ENCODE results near the gene HTT.

HTT gene

DNA sequence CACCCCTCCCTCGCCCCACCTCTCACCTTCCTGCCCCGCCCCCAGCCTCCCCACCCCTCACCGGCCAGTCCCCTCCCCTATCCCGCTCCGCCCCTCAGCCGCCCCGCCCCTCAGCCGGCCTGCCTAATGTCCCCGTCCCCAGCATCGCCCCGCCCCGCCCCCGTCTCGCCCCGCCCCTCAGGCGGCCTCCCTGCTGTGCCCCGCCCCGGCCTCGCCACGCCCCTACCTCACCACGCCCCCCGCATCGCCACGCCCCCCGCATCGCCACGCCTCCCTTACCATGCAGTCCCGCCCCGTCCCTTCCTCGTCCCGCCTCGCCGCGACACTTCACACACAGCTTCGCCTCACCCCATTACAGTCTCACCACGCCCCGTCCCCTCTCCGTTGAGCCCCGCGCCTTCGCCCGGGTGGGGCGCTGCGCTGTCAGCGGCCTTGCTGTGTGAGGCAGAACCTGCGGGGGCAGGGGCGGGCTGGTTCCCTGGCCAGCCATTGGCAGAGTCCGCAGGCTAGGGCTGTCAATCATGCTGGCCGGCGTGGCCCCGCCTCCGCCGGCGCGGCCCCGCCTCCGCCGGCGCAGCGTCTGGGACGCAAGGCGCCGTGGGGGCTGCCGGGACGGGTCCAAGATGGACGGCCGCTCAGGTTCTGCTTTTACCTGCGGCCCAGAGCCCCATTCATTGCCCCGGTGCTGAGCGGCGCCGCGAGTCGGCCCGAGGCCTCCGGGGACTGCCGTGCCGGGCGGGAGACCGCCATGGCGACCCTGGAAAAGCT is at the start of gene HTT, which contains the start of gene HTT-AS:
TSS of gene HTT (plus strand) at position 604 of the 768 bp plus-strand sequence. CDS start at position 749, 145 bp downstream.
TSS of gene HTT-AS (minus strand) at position 461 of the 768 bp plus-strand sequence.
- peak; percentile 79 for DNase-seq

- DNase-seq, result no peak
Observed at GRCh38 chr4:3025881-3026280, 48.6 kb upstream of the HTT start.

DNA sequence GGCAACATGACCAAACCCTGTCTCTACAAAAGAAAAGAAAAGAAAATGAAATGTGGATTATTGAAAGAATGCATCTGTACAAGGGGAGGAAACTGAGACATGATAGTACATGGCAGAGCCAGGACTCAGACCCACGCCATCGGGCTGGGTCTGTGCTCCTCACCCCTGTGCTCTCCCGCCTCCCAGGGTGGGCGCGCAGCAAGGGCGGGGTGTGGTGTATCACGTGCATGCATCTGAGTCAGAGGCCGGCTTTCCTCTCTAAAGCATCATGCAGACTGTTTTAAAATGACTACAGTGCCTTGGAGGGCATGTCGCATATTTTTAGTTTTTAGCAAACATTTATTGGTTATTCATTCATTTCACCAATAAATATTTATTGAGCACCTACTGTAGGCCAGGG is 47.9 kb upstream of the HTT start:
- no peak for DNase-seq

DNA sequence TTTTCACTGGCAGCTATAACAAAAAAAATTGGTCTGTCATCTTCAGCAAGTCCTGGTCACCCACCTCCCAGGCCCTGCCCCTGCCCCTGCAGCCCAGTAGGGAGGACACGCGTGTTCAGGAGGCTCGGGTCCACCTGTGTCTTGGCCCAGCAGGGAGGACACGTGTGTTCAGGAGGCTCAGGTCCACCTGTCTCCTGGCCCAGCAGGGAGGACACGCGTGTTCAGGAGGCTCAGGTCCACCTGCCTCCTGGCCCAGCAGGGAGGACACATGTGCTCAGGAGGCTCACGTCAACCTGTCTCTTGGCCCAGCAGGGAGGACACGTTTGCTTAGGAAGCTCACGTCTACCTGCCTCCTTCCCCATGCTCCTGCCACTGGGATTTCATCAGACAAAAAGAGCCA is 45.0 kb upstream of the HTT start:
- no peak for DNase-seq

DNA sequence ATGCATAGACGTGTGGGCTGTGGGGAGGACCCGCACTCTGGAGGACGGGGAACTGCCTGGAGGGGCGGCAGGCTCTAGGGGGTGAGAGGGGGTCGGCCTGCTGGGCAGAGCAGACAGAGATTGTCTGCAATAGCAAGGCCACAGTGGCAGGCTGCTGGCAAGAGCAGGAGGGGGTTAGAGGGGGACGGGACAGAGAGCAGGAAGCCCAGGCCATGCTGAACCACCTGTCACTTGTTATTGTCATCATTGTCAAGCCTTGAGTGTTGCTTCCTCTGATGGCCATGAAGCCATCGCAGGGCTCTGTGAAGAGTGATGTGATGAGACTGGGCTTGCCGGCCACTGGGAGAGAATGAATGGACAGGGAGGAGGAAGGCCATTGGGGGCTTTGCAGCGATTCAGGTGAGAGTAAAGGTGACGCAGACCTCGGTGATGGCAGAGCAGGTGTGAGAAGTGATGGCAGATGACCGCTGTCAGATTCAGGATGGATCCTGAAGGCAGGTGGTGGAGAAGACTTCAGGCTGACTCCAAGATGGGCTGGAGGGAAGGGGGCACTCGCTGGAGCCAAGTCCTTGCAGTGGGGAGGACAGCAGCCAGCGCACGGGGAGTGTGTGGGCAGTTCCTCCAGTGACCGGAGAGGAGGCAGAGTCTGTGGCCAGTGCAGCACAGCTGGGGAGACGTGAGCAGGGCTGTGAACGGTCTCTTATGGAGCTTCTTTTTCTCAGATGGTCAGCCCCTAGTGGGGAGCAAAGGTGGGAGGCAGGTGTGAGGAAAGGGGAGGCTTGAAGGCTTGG is 43.7 kb upstream of the HTT start:
- DNase-seq, result no peak

DNA sequence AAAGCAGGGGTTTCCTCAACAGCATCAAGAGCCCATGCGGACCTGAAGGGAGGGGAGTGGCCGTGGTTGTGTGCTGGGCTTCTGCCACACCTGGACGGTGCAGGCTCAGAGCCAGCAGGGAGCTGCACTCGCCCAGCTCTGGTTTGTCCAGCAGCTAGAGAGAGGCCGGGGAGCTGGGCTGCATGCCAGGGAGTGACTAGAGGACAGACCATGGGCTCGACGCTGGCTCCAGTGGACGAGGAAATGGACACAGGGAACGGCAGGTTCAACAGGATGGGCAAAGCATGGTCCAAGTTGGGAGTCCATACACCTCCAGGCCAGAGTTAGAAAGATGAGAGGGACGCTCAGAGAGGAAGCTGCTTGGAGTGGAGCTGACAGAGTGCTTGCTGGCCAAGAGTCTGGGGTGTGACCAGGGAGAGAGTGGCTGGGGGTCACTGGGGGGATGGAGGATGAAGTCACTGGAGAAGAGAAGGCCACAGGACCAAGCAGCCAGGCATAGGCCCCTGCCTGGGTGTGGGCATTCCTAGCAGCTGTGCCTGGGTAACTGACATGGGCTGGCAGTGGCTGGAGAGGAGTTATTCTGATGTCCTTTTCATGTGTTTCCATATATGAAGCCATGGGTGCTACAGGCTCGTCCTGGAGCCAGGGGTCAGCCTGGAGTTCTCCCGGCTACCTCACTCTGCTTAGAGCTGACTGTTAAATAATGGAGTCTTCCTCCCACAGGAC is 43.0 kb upstream of the HTT start:
- DNase-seq, result no peak

DNA sequence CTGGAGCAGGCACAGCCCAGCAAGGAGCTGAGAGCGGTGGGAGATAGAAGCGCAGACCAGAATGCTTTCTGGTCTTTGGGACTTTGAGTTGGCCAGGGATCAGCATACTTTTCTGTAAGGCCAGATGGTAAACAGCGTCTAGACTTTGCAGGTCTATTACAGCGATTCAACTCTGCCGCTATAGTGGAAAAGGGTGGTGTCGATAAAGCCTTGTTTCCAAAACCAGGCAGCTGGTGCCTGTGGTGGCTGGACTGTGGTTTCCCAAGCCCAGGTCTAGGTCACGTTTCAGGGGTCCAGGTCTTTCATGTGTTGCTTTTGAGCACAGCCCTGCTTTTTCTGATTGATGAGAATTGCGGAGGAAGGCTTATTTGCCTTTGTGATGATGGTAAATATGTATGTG is 40.2 kb upstream of the HTT start:
- no peak for DNase-seq

- DNase-seq, result no peak
Observed at GRCh38 chr4:3035249-3035648, 39.2 kb upstream of the HTT start.

- no peak for DNase-seq
Observed at GRCh38 chr4:3035674-3036073, 38.8 kb upstream of the HTT start.

DNA sequence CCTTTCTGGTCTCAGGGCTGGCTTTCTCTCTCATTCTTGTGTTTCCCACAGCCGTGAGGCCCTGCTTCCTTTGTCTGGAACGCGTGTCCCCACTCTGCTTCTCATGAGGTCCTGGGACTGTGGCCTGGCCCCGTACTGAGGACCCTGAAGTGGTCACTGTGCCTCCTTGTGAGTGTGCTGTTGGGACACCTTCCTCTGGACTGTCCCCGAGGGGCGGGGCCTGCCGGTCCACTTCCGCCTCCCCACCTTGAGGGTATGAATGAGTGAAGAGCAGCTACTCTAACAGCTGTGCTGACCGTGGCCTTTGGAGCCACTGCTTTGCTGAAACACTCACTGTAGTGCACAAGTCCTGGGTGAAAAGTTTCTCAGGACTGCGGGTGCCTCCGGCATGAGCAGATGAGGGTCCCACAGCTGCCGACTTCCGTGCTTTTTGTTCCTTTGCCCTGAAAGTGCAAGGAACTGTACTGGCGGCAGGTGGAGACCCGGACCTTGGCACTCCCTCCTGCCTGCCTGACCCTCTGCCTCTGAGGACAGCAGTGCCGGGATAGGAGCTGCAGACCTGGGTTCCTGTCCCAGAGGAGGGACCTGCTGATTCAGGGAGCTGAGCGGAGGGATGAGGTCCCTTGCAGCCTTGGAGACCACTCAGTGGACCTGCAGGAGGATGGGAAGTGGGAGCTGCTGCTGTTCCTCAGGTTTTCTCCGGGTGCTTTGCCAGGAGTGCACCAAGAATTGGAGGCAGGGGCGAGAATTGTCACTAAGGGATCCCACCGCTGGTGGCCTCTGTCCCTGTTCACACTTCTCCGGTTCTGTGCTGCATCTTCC is 38.1 kb upstream of the HTT start:
- DNase-seq, result no peak

GRCh38 chr4:3037957-3038461 is 36.5 kb upstream of the HTT start:
- no peak for DNase-seq

- DNase-seq, result no peak
Observed at GRCh38 chr4:3039706-3040366, 34.6 kb upstream of the HTT start.

DNA sequence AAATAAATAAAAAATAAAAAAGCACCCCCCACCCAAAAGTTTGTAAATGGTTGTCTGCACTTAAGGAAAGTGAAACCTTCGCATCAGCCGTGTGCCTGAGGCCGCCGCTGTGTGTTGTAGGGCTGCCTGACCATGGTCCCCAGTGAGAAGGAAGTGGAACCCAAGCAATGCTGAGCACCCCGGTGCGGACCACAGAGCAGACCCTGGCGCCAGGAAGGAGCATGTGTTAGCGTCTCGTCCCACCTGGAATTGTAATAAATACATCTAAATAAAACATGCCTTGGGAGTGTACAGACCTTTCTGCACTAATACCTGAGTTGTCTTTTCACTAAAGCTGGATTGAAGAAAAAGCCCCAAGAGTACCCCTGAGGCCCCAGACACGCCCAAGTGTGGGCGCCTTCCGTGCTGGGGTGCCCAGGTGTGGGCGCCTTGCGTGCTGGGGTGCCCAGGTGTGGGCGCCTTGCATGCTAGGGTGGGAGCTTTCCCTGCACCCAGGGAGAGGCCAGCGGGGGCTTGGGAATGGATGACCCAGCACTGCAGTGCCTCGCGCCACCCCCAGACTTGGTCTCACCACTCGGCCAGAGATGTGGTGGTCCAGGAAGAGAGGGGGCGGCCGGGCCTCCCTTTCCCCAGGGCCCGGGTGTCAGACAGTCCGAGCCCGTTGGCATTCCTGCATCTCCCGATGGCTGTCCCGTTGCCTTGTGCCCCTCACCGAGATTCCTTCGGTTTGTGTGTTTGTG is 33.9 kb upstream of the HTT start:
- no peak for DNase-seq

DNA sequence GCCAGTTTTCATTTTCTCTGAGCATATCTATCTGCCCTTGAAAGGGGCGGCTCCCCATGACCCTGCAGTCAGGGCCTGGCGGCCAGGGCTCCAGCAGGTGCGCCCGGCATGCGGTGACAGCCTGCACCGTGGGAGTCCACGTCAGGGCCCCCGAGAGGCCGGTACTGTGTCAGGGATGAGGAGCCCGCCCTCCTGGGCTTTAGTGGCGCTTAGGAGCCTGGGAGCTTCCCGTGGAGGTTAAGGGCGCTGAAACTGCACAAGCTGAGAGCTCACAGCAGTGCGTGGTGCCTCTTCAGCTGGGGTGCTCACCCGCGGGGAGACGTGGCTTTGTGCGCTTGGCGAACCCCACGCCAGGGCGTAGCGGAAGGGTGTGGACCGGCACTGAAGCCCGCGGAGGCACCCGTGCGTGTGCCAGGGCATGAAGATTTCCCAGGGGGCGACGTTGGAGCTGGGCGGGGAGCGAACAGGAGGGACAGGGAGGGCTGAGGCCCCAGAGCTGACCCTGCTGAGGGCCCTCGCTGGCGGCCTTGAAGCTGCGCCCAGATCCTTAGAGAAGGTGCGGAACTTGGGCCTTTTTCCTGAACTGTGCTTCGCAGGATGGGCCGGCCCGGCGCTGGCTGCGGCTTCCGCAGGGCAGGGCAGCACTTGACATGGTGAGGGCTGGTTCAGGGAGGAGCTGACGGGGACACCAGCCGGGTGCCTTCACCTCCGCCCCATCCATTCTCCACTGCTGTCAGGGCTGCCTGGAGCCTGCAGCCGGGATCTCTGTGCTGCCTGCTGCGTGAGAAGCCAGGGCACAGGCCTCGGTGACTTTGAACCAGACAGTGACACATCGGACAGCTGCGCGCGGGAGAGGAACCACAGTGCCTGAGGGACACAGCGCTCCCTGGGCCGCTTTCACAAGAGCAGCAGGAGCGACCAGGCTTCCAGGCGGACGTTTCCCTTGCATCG is 33.0 kb upstream of the HTT start:
- DNase-seq, result no peak

DNA sequence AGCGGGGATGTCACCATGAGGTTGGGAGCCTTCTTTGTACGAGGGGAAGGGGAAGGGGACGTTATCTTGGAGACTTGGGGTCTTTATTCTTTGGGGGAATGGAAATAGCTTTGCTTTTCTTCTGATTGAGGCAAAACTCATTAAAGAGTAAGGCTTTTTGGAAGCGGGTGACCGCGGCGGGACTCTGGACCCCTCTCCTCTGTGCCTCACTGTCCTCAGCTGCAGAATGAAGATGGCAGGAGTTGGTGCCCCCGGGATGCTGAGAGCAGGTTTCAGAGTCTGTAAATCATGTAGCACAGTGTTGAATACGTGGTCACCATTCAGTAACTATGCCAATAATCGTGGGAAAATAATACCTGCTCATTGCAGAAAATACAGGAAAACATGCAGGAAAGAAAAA is 32.3 kb upstream of the HTT start:
- DNase-seq, result no peak

DNA sequence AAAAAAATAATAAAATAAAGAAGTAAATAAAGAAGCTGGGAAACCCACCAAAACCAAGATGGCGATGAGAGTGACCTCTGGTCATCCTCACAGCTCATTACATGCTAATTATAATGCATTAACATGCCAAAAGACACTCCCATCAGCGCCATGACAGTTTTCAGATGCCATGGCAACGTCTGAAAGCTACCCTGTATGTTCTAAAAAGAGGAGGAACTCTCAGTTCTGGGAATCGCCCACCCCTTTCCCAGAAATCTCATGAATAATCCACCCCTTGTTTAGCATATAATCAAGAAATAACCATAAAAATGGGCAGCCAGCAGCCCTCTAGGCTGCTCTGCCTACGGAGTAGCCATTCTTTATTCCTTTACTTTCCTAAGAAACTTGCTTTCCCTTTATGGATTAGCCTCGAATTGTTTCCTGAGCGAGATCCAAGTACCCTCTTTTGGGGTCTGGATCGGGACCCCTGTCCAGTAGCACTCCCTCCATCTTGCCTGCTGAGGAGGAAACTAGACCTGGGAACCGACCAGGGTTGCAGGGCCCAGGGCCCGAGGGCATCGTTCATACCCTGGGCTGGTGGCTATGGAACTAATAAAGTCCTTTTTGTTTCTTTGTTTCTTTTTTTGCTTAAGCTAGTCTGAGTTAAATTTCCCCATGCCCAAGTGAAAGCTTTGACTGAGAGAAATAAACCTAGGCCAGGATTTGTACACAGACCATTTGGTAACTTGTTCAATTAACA is 31.0 kb upstream of the HTT start:
- DNase-seq, result no peak

DNA sequence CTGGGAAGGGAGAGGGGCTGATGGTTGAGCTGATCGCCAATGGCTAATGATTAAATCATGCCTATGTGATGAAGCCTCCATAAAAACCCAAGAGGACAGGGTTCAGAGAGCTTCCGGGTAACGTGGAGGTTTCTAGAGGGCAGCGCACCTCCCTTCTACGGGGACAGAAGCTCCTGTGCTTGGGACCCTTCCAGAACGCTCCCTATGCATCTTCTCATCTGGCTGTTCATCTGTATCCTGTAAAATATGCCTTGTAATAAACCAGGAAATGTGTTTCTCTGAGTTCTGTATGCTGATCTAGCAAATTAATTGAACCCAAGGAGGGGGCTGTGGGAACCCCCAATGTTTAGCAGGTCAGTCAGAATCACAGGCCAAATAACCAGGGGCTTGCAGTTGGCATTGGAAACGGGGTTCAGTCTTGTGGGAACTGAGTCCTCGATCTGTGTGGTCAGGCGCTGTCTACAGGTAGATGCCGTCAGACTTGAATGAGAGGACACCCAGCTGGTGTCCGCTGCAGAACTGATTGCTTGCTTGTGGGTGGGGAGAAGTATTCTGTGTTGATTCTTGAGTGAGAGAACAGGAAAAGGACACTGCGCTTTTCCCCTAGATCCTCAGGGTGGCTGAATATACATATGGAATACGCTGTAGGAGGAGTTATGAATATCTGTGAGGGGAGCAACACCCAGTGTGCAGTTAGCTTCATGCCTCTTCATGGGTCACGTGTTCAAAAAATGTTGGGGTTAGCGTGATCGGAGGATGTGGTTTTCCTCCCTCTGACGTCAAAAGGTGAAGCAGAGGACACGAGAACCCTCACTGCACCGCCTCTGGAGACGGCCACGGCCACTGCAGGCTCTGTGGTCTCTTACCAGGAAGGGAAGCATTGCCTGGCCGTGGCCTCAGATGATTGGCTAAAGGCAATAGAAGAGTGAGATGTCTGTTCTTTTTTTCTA is 29.3 kb upstream of the HTT start:
- no peak for DNase-seq

DNA sequence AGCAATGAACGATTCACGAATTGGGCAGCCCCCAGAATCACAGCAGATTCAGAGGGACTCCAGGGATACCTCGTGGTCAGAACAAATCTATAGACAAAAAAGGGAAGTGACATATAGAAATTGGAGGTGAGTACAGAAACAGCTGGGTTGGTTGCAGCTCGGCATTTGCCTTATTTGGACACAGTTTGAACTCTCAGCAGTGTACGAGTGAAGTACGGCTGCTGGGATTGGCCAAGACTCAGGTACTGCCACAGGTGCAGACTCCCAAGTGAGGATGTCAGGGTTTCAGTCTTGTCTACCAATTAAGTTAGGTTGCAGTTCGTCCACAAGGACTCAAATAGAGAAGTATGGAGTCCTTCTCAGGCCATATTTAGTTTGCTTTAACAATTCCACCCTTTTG is 28.3 kb upstream of the HTT start:
- no peak for DNase-seq

Measured in NCI-H446 treated with DMSO at 0.1 percent for 48 hours (cell line).